Measurements from ENCODE around the gene KIRREL1.

Gene KIRREL1

DNA sequence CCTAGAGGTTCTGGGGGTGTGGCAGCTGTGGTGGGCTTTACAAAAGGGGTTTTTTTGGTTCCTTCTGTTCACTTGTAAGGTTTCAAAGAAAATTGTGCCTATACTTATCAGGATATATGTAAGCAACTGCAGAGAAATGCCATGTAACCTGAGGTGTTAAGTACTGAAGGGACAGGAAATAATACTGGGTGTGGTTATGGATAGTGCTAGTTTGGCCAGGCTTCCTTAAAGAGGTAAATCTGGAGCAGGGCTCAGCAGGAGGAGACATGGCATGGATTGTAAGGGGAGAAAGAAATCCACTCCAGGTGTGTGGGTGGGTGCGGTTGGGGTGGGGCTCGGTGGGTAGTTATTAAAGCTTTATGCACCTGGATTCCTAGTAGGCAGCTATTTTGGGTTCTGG lies 28.3 kb downstream of the KIRREL1 start:
- no peak for ATAC-seq (ENCODE audit: insufficient read depth, low read depth)
- H3K4me1 ChIP-seq (ENCODE audit: insufficient read depth, low read length), result no peaks in the 10 kb centered on the region

DNA sequence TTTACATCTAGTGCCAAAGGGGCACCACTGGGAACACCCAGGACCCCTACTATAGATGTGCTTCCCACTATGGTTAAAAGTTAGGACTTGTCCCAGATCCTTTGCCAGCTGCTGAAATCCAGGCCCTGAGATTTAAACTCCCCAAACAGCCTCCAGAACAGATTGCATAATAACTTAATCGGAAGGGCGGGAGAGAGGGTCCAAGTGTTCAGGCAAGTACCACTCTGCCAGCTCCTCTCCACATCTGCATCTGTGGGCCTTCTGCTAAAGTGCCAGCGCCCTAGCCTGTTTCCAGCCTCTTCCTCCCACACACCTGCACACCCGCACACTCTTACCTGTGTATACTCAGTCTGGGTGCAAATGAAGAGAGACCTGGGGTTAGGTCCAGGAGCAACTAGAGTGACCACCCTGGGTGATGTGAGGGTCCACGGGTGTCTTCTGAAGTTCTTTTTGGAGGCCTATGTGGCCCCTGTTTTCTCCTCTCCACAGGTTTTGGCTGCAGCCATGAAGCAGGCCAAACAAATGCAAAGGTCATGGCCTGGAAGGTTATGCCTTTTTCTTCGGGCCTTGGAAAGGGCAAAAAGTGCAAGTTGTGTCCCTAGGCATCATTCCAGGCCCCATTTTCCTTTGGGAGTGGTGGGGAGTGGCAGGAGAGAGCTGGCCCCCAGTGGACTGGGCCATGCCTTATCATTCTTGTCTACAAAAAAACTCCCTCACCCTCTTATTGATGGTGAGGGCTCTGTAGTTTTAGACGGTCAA lies 29.3 kb downstream of the KIRREL1 start:
- H3K36me3 ChIP-seq (ENCODE audit: insufficient read depth, low read length), result no peaks in the 10 kb centered on the region
- no peaks in the 10 kb centered on the region for H3K9me3 ChIP-seq (ENCODE audit: insufficient read depth, low read length, severe bottlenecking)
- H3K4me2 ChIP-seq (ENCODE audit: insufficient read depth, low read length), result no peak overlapping the region
- no peak overlapping the region for H3K27ac ChIP-seq (ENCODE audit: low read length)
- H3K79me2 ChIP-seq (ENCODE audit: insufficient read depth, low read length), result 0 out of 2 replicates have a peak, but pooled peaks cover 3% of the 10 kb centered on the region
- peaks cover 14% of the 10 kb centered on the region for H4K20me1 ChIP-seq (ENCODE audit: insufficient read depth, low read length)
- no peaks in the 10 kb centered on the region for H3K4me1 ChIP-seq (ENCODE audit: insufficient read depth, low read length)
- H3K9ac ChIP-seq (ENCODE audit: low read depth, low read length), result no peak overlapping the region
- ATAC-seq (ENCODE audit: insufficient read depth, low read depth) (no peak), DNase-seq (no peak)
- H2AFZ ChIP-seq (ENCODE audit: low read depth, low read length), result no peak overlapping the region
- H3K27me3 ChIP-seq (ENCODE audit: insufficient read depth, low read length, poor library complexity), result no peaks in the 10 kb centered on the region
- no peak overlapping the region for H3K4me3 ChIP-seq (ENCODE audit: low read depth in 1 of 2, low read length in 2 of 2)
- TF ChIP-seq, protein P1, sequence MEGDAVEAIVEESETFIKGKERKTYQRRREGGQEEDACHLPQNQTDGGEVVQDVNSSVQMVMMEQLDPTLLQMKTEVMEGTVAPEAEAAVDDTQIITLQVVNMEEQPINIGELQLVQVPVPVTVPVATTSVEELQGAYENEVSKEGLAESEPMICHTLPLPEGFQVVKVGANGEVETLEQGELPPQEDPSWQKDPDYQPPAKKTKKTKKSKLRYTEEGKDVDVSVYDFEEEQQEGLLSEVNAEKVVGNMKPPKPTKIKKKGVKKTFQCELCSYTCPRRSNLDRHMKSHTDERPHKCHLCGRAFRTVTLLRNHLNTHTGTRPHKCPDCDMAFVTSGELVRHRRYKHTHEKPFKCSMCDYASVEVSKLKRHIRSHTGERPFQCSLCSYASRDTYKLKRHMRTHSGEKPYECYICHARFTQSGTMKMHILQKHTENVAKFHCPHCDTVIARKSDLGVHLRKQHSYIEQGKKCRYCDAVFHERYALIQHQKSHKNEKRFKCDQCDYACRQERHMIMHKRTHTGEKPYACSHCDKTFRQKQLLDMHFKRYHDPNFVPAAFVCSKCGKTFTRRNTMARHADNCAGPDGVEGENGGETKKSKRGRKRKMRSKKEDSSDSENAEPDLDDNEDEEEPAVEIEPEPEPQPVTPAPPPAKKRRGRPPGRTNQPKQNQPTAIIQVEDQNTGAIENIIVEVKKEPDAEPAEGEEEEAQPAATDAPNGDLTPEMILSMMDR (IDR thresholded peaks at IDR 0.05; ENCODE audit: borderline replicate concordance, extremely low read depth, low read length, poor library complexity, severe bottlenecking), result no peak
- no peak for TF ChIP-seq EZH2 (IDR thresholded peaks at IDR 0.05; ENCODE audit: borderline replicate concordance, low read depth, low read length, severe bottlenecking)

More for the DNA sequence above, 28.3 kb downstream of the KIRREL1 start:
- TF ChIP-seq, protein P1 (IDR thresholded peaks at IDR 0.05; ENCODE audit: borderline replicate concordance, extremely low read depth, low read length, poor library complexity, severe bottlenecking), result no peak
- TF ChIP-seq EZH2 (IDR thresholded peaks at IDR 0.05; ENCODE audit: borderline replicate concordance, low read depth, low read length, severe bottlenecking), result no peak
- Histone ChIP-seq H3K9ac (ENCODE audit: low read depth, low read length) (no peak overlapping the region), H3K4me3 (ENCODE audit: low read depth in 1 of 2, low read length in 2 of 2) (no peak overlapping the region), H4K20me1 (ENCODE audit: insufficient read depth, low read length) (peaks cover 14% of the 10 kb centered on the region), H3K27me3 (ENCODE audit: insufficient read depth, low read length, poor library complexity) (no peaks in the 10 kb centered on the region), H3K9me3 (ENCODE audit: insufficient read depth, low read length, severe bottlenecking) (no peaks in the 10 kb centered on the region), H3K79me2 (ENCODE audit: insufficient read depth, low read length) (peaks cover 5% of the 10 kb centered on the region; the same call in 1 of the 2 replicates), H3K27ac (ENCODE audit: low read length) (no peak overlapping the region), H3K36me3 (ENCODE audit: insufficient read depth, low read length) (no peaks in the 10 kb centered on the region), H3K4me2 (ENCODE audit: insufficient read depth, low read length) (no peak overlapping the region), H2AFZ (ENCODE audit: low read depth, low read length) (no peak overlapping the region)
- DNase-seq, result no peak

DNA sequence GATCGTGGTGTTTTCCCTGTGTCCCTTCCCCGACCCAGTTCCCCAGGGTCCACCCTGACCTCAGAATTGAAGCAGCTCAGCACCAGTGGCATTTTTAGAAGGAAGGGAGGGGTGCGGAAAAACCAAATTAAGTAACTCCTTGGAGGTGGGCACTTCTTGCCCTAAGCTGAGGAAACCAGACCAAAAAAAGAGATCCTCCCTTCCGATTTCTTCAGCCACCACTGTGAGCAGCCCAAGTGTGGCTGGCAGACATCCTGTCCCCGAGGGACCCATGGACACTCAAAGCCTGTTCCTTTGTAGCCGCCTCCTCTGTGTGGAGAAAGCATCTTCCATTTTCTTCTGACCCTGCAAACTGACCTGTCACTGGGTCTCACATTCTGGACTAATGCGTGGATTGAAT lies 31.3 kb downstream of the KIRREL1 start:
- H3K4me1 ChIP-seq (ENCODE audit: insufficient read depth, low read length), result no peaks in the 10 kb centered on the region
- H3K27ac ChIP-seq (ENCODE audit: low read length), result no peak overlapping the region
- H3K4me2 ChIP-seq (ENCODE audit: insufficient read depth, low read length), result no peak overlapping the region
- no peak for ATAC-seq (ENCODE audit: insufficient read depth, low read depth)
- TF ChIP-seq, protein P1 (IDR thresholded peaks at IDR 0.05; ENCODE audit: borderline replicate concordance, extremely low read depth, low read length, poor library complexity, severe bottlenecking), result no peak
- no peak for TF ChIP-seq EZH2 (IDR thresholded peaks at IDR 0.05; ENCODE audit: borderline replicate concordance, low read depth, low read length, severe bottlenecking)
- DNase-seq, result no peak
- H3K9me3 ChIP-seq (ENCODE audit: insufficient read depth, low read length, severe bottlenecking), result no peaks in the 10 kb centered on the region
- 0 out of 2 replicates have a peak, but pooled peaks cover 3% of the 10 kb centered on the region for H3K79me2 ChIP-seq (ENCODE audit: insufficient read depth, low read length)
- H3K27me3 ChIP-seq (ENCODE audit: insufficient read depth, low read length, poor library complexity), result no peaks in the 10 kb centered on the region
- H2AFZ ChIP-seq (ENCODE audit: low read depth, low read length), result no peak overlapping the region
- no peak overlapping the region for H3K4me3 ChIP-seq (ENCODE audit: low read depth in 1 of 2, low read length in 2 of 2)
- H4K20me1 ChIP-seq (ENCODE audit: insufficient read depth, low read length), result peaks cover 10% of the 10 kb centered on the region; the same call in 1 of the 2 replicates
- H3K9ac ChIP-seq (ENCODE audit: low read depth, low read length), result no peak overlapping the region
- no peaks in the 10 kb centered on the region for H3K36me3 ChIP-seq (ENCODE audit: insufficient read depth, low read length)
